LNCaP clone FGC (cell line): ENCODE measurements around the gene TALDO1.

Experiments
- DNase-seq: peaks from one replicate; pipeline ENCODE4 v3.0.0-alpha.2; 2011; ENCODE audit warnings: low read depth
- H3K4me3 ChIP-seq: 2 replicates; pipeline ENCODE4 v1.5.1; 2011; ENCODE audit warnings: mild to moderate bottlenecking, low read depth, low read length, control low read depth
- CTCF ChIP-seq: IDR thresholded peaks from 2 replicates; pipeline ENCODE4 v1.5.1; 2012; ENCODE audit warnings: mild to moderate bottlenecking; ENCODE audit not compliant: control insufficient read depth, insufficient read depth; ENCODE audit errors: extremely low read depth

The TALDO1 gene

GRCh38 chr11:702462-703461 lies 44.5 kb upstream of the TALDO1 start:
- DNase-seq = peak; percentile 73
- no peak for TF ChIP-seq CTCF
- peak overlapping the region; percentile 6; the same call in 1 of the 2 replicates for H3K4me3 ChIP-seq

- H3K4me3 ChIP-seq = 0 out of 2 replicates have a peak overlapping the region, but pooled peaks have one; percentile 6
- no peak for DNase-seq
- no peak for TF ChIP-seq CTCF
Measured at GRCh38 chr11:703506-703905, 43.8 kb upstream of the TALDO1 start.

- TF ChIP-seq CTCF = no peak
- peak overlapping the region; percentile 61 for H3K4me3 ChIP-seq
- DNase-seq = no peak
Measured at GRCh38 chr11:704228-704674, 43.0 kb upstream of the TALDO1 start.

- DNase-seq = peak; percentile 89
- H3K4me3 ChIP-seq = peak overlapping the region; percentile 61
- TF ChIP-seq CTCF = no peak
Measured at GRCh38 chr11:704781-705645, 42.3 kb upstream of the TALDO1 start.

- DNase-seq = no peak
- H3K4me3 ChIP-seq = peak within 1 kb of the TSS; percentile 61
- no peak for TF ChIP-seq CTCF
Measured at GRCh38 chr11:705646-706438, 41.4 kb upstream of the TALDO1 start, which contains the start of gene EPS8L2. TSS of gene EPS8L2 (plus strand) at chr11:706231. CDS start at chr11:709408, 3,177 bp downstream.

GRCh38 chr11:706439-706956 lies 40.8 kb upstream of the TALDO1 start:
- DNase-seq = no peak
- no peak for TF ChIP-seq CTCF
- peak overlapping the region; percentile 61 for H3K4me3 ChIP-seq
